ENCODE data around the gene SUPT5H. TPM values are rescaled to one million over a fixed set of nuclear protein-coding genes. Genes with fewer than 3 reads are reported as not detected.

The SUPT5H gene
- total RNA-seq, 1 donor from 2014 or later, result 169 TPM

GRCh38 chr19:39518975-39519374 is 73.6 kb downstream of the SUPT5H start:
- Mint-ChIP-seq H3K27ac (no peak overlapping the region), H3K9me3 (no peaks in the 10 kb centered on the region), H3K36me3 (ENCODE audit: low read depth) (no peaks in the 10 kb centered on the region), H3K4me1 (ENCODE audit: low read depth) (peaks cover 8% of the 10 kb centered on the region), H3K4me3 (ENCODE audit: low read depth) (no peak overlapping the region), H3K27me3 (ENCODE audit: low read depth) (peaks cover 30% of the 10 kb centered on the region)
- DNase-seq (ENCODE audit: low spot score), result no peak
- intact Hi-C loops (cut with micrococcal nuclease), result no loop called here

- H3K27ac Mint-ChIP-seq, result no peak overlapping the region
- peaks cover 5% of the 10 kb centered on the region for H3K4me1 Mint-ChIP-seq (ENCODE audit: low read depth)
- no peaks in the 10 kb centered on the region for H3K36me3 Mint-ChIP-seq (ENCODE audit: low read depth)
- intact Hi-C loops (cut with micrococcal nuclease), result no loop called here
- no peaks in the 10 kb centered on the region for H3K9me3 Mint-ChIP-seq
- peaks cover 20% of the 10 kb centered on the region for H3K27me3 Mint-ChIP-seq (ENCODE audit: low read depth)
- DNase-seq (ENCODE audit: low spot score), result no peak
- no peak overlapping the region for H3K4me3 Mint-ChIP-seq (ENCODE audit: low read depth)
Observed at GRCh38 chr19:39520541-39521484, 75.4 kb downstream of the SUPT5H start.

GRCh38 chr19:39524495-39524894 is 79.1 kb downstream of the SUPT5H start:
- Mint-ChIP-seq H3K36me3 (ENCODE audit: low read depth) (peaks cover 5% of the 10 kb centered on the region), H3K27ac (no peak overlapping the region), H3K4me1 (ENCODE audit: low read depth) (peaks cover 3% of the 10 kb centered on the region), H3K4me3 (ENCODE audit: low read depth) (no peak overlapping the region), H3K27me3 (ENCODE audit: low read depth) (no peaks in the 10 kb centered on the region), H3K9me3 (no peaks in the 10 kb centered on the region)
- intact Hi-C loops (cut with micrococcal nuclease), result no loop called here
- DNase-seq (ENCODE audit: low spot score), result no peak

- Mint-ChIP-seq H3K36me3 (ENCODE audit: low read depth) (peaks cover 5% of the 10 kb centered on the region), H3K4me3 (ENCODE audit: low read depth) (no peak overlapping the region), H3K4me1 (ENCODE audit: low read depth) (peaks cover 3% of the 10 kb centered on the region), H3K9me3 (no peaks in the 10 kb centered on the region), H3K27me3 (ENCODE audit: low read depth) (no peaks in the 10 kb centered on the region), H3K27ac (no peak overlapping the region)
- DNase-seq (ENCODE audit: low spot score), result no peak
- intact Hi-C loops (cut with micrococcal nuclease), result no loop called here
Observed at GRCh38 chr19:39525205-39525604, 79.8 kb downstream of the SUPT5H start.

Other genes starting within 250 kb of the SUPT5H start
- not detected in 2 replicates for gene NCCRP1, start 248.6 kb upstream of the SUPT5H start, total RNA-seq
- gene SYCN, start 241.3 kb upstream of the SUPT5H start, total RNA-seq, result not detected in 2 replicates
- not detected in 2 replicates for gene IFNL3, start 200.6 kb upstream of the SUPT5H start, total RNA-seq
- gene IFNL4, start 196.7 kb upstream of the SUPT5H start, total RNA-seq, result not detected in 2 replicates
- gene IFNL2, start 177.2 kb upstream of the SUPT5H start, total RNA-seq, result not detected in 2 replicates
- not detected in 2 replicates for gene IFNL1, start 149.2 kb upstream of the SUPT5H start, total RNA-seq
- 4.4 and 4.5 TPM in 2 replicates for gene LRFN1, start 124.7 kb upstream of the SUPT5H start, total RNA-seq
- 350 and 364 TPM in 2 replicates for gene GMFG, start 109.5 kb upstream of the SUPT5H start, total RNA-seq
- gene SAMD4B, start 103.2 kb upstream of the SUPT5H start, total RNA-seq, result 64.0 TPM in 2 replicates
- 49.5 and 51.1 TPM in 2 replicates for gene PAF1, start 54.5 kb upstream of the SUPT5H start, total RNA-seq
- 32.3 and 34.7 TPM in 2 replicates for gene MED29, start 54.2 kb upstream of the SUPT5H start, total RNA-seq
- 45.4 and 46.9 TPM in 2 replicates for gene ZFP36, start 38.7 kb upstream of the SUPT5H start, total RNA-seq
- gene PLEKHG2, start 32.9 kb upstream of the SUPT5H start, total RNA-seq, result 49.8 and 50.7 TPM in 2 replicates
- gene RPS16, start 9.6 kb upstream of the SUPT5H start, total RNA-seq, result 2,627 and 2,674 TPM in 2 replicates
- gene TIMM50, start 35.3 kb downstream of the SUPT5H start, total RNA-seq, result 110 and 115 TPM in 2 replicates
- gene DLL3, start 53.4 kb downstream of the SUPT5H start, total RNA-seq, result 1.6 and 1.8 TPM in 2 replicates
- not detected in 2 replicates for gene SELENOV, start 69.6 kb downstream of the SUPT5H start, total RNA-seq
- 3.5 and 4.1 TPM in 2 replicates for gene EID2B, start 87.3 kb downstream of the SUPT5H start, total RNA-seq
- 17.2 and 18.3 TPM in 2 replicates for gene EID2, start 94.6 kb downstream of the SUPT5H start, total RNA-seq
- gene LGALS13, start 156.9 kb downstream of the SUPT5H start, total RNA-seq, result not detected in 2 replicates
- not detected in 2 replicates for gene LGALS16, start 210.3 kb downstream of the SUPT5H start, total RNA-seq